Heart left ventricle (tissue), 13 donors: Measurements from ENCODE around the gene ZFP69.

ENCODE experiments used
- CTCF ChIP-seq, 12 donors: fragments of 200-600 bp; sonication (generic) in 4 of 12; IDR thresholded peaks; one replicate each; pipeline versions ENCODE4 v1.5.0 to v1.8.0; 2018 to 2022; ENCODE audit warnings: antibody characterized with exemption in 12 of 12, mild to moderate bottlenecking in 5 of 12
- POLR2A ChIP-seq, 2 donors: fragments of 450-650 bp; IDR thresholded peaks; one replicate each; pipeline ENCODE4 v1.6.1; 2017; ENCODE audit warnings: antibody characterized with exemption in 2 of 2, mild to moderate bottlenecking in 2 of 2, moderate library complexity in 2 of 2
- donor health status: ischemic (EF 13 %, LVEDD 7.1; RV severe dilation, severe dysfunction).
- donor health status: DM: no; HTN: yes; CAD: no.
- donor health status: DM: no; HTN: no; CAD: no.
- donor health status: ischemic (EF 25% LVEDD 6.9; RV normal size, moderate dysfunction).
- donor health status: ischemic (EF 25% LVEDD 5.7; RV mildly dilated, moderate dysfunction).
- donor health status: ischemic (EF 35%, LVEDD 5.7; RV mildly dilated, moderate dysfunction).
- donor health status: nonischemic (EF 11% LVEDD 7.7; RV severe dilation, severe dysfunction).
- donor health status: DM: yes; HTN: yes; CAD: no.
- donor health status: PGD.
- donor health status: ischemic (EF 29% LVEDD 5.4; RV normal size, mild dysfunction).
- donor health status: nonischemic (EF 23%, LVEDD 6.1; RV moderate dilation, normal function).

- no peak for TF ChIP-seq CTCF (IDR thresholded peaks at IDR 0.05)
- TF ChIP-seq POLR2A (IDR thresholded peaks at IDR 0.05), result peak in 1 of 2 donors; percentile 56
Observed at GRCh38 chr1:40531381-40532061, 54.4 kb downstream of the ZFP69 start, which contains the start of gene ZNF684.
